ENCODE results near the gene ADCK1. TPM values are rescaled to one million over a fixed set of nuclear protein-coding genes. Genes with fewer than 3 reads are reported as not detected.
A peak's percentile ranks its signal among the peaks of the same experiment; 100 is the strongest.

Gene ADCK1
- total and polyA plus RNA-seq, 2 donors (not counting 3 experiments of a cell fraction or from before 2014, with no cell fraction given) = 4.2 to 6.9 TPM

DNA sequence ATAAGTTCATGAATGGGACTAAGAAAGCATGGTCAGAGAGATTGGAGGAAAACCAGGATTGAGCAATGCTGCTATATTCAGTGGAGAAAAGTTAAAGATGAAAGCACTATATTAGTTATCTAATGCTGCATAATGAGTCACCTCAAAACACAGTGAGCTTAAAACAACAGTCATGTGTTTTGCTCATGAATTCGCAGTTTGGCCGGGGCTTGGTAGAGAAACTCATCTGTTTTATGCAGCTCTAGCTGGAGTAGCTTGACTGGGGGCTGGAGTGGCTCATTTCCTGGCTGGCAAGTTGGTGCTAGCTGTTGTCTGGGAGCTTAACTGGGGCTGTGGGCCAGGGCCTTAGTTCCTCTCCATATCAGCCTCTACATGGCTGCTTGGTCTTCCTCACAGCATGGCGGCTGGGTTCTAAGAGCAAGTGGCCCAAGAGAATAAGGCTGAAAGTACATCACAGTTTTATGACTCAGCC, 90.1 kb downstream of the ADCK1 start:
- H3K4me2 ChIP-seq (ENCODE audit: insufficient read depth, low read length) = no peak overlapping the region
- H3K9ac ChIP-seq (replicated peaks; ENCODE audit: extremely low read depth, insufficient read depth, low read length) = no peak overlapping the region
- no peaks in the 10 kb centered on the region for H3K79me2 ChIP-seq (ENCODE audit: control insufficient read depth, insufficient read depth, low read length)
- TF ChIP-seq EZH2 (IDR thresholded peaks at IDR 0.05; ENCODE audit: borderline replicate concordance, low read depth, low read length, severe bottlenecking) = no peak
- TF ChIP-seq, protein P1, sequence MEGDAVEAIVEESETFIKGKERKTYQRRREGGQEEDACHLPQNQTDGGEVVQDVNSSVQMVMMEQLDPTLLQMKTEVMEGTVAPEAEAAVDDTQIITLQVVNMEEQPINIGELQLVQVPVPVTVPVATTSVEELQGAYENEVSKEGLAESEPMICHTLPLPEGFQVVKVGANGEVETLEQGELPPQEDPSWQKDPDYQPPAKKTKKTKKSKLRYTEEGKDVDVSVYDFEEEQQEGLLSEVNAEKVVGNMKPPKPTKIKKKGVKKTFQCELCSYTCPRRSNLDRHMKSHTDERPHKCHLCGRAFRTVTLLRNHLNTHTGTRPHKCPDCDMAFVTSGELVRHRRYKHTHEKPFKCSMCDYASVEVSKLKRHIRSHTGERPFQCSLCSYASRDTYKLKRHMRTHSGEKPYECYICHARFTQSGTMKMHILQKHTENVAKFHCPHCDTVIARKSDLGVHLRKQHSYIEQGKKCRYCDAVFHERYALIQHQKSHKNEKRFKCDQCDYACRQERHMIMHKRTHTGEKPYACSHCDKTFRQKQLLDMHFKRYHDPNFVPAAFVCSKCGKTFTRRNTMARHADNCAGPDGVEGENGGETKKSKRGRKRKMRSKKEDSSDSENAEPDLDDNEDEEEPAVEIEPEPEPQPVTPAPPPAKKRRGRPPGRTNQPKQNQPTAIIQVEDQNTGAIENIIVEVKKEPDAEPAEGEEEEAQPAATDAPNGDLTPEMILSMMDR (IDR thresholded peaks at IDR 0.05; ENCODE audit: extremely low read depth in 1 of 2, insufficient read depth in 1 of 2, low read depth in 1 of 2, low read length in 2 of 2) = no peak
- TF ChIP-seq MYC (IDR thresholded peaks at IDR 0.05; ENCODE audit: low read depth, low read length) = no peak
- H3K4me1 ChIP-seq (ENCODE audit: control insufficient read depth, extremely low read depth, insufficient read depth, low read length) = no peaks in the 10 kb centered on the region
- FAIRE-seq = peak; percentile 15
- no peak overlapping the region for H3K4me3 ChIP-seq (replicated peaks in 1 of 3; ENCODE audit: insufficient read depth in 1 of 3, low read depth in 1 of 3, low read length in 3 of 3)
- BruUV-seq (replicated peaks) = no TSS peak
- H3K9me3 ChIP-seq (replicated peaks; ENCODE audit: control insufficient read depth, insufficient read depth, low read length) = no peaks in the 10 kb centered on the region
- no peak for DNase-seq (ENCODE audit: low read depth, low spot score)
- H2AFZ ChIP-seq (ENCODE audit: low read depth, low read length) = no peak overlapping the region
- no peak overlapping the region for H3K27ac ChIP-seq (ENCODE audit: insufficient read depth, low read depth, low read length)
- no peaks in the 10 kb centered on the region for H3K9me1 ChIP-seq (replicated peaks; ENCODE audit: control insufficient read depth, extremely low read depth, insufficient read depth, low read length)
- H4K20me1 ChIP-seq (replicated peaks; ENCODE audit: control insufficient read depth, extremely low read depth, insufficient read depth, low read length) = no peaks in the 10 kb centered on the region
- no peaks in the 10 kb centered on the region for H3K27me3 ChIP-seq (ENCODE audit: control insufficient read depth in 2 of 2, insufficient read depth in 2 of 2, low read length in 2 of 2)
- POLR2A ChIA-PET = no interaction called here
- CTCF ChIA-PET = interaction anchor here (0.7 to 2.0 kb wide), 2 partner anchors 28 to 431 kb away, joined by 4 to 5 read pairs; no protein-coding TSS in a partner anchor
- intact Hi-C loops (cut with micrococcal nuclease) = no loop called here
- dilution Hi-C loops (cut with MboI; ENCODE audit: extremely low pct_ligation_motif_present, low sequenced_read_pairs) = no loop called here
- H3K36me3 ChIP-seq (ENCODE audit: control insufficient read depth in 2 of 2, extremely low read depth in 1 of 2, insufficient read depth in 2 of 2, low read length in 2 of 2) = no peaks in the 10 kb centered on the region

DNA sequence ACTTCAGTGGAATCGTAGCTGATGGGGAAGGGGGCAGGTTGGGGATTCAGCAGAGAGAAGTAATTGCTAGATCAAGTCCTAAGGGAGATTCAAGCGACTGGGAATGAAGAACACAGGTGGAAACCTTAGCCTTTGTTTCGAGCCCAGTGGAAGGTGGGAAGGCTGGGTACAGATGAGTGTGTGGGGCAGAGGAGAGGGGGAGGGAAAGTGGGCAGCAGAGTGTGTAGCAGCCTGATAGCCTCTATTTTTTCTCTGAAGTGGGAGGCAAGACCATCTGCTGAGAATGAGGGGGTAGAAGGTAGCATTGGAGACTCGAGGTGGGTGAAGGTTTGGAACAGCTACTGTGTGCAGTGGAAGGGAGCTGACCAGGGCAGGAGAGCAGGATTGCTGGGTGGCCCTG, 91.0 kb downstream of the ADCK1 start:
- Histone ChIP-seq H2AFZ (ENCODE audit: low read depth, low read length) (no peak overlapping the region), H3K9me1 (replicated peaks; ENCODE audit: control insufficient read depth, extremely low read depth, insufficient read depth, low read length) (no peaks in the 10 kb centered on the region), H3K36me3 (ENCODE audit: control insufficient read depth in 2 of 2, extremely low read depth in 1 of 2, insufficient read depth in 2 of 2, low read length in 2 of 2) (no peaks in the 10 kb centered on the region), H3K27ac (ENCODE audit: insufficient read depth, low read depth, low read length) (no peak overlapping the region), H3K79me2 (ENCODE audit: control insufficient read depth, insufficient read depth, low read length) (no peaks in the 10 kb centered on the region), H3K4me3 (replicated peaks in 1 of 3; ENCODE audit: insufficient read depth in 1 of 3, low read depth in 1 of 3, low read length in 3 of 3) (no peak overlapping the region), H3K27me3 (ENCODE audit: control insufficient read depth in 2 of 2, insufficient read depth in 2 of 2, low read length in 2 of 2) (no peaks in the 10 kb centered on the region), H4K20me1 (replicated peaks; ENCODE audit: control insufficient read depth, extremely low read depth, insufficient read depth, low read length) (no peaks in the 10 kb centered on the region), H3K9me3 (replicated peaks; ENCODE audit: control insufficient read depth, insufficient read depth, low read length) (no peaks in the 10 kb centered on the region), H3K4me1 (ENCODE audit: control insufficient read depth, extremely low read depth, insufficient read depth, low read length) (no peaks in the 10 kb centered on the region), H3K4me2 (ENCODE audit: insufficient read depth, low read length) (no peak overlapping the region), H3K9ac (replicated peaks; ENCODE audit: extremely low read depth, insufficient read depth, low read length) (no peak overlapping the region)
- BruUV-seq (replicated peaks) = no TSS peak
- ChIA-PET CTCF (interaction anchor here (1.0 kb wide), 1 partner anchor 14 kb away, joined by 3 read pairs; no protein-coding TSS in a partner anchor), POLR2A (no interaction called here)
- TF ChIP-seq MYC (IDR thresholded peaks at IDR 0.05; ENCODE audit: low read depth, low read length) (no peak), FOS (IDR thresholded peaks at IDR 0.05; ENCODE audit: borderline replicate concordance, insufficient read depth, low read length) (no peak), EZH2 (IDR thresholded peaks at IDR 0.05; ENCODE audit: borderline replicate concordance, low read depth, low read length, severe bottlenecking) (no peak), POLR2A (IDR thresholded peaks at IDR 0.05; ENCODE audit: low read depth, low read length) (no peak), GATA2 (IDR thresholded peaks at IDR 0.05; ENCODE audit: insufficient read depth, insufficient read length, low read depth, low read length) (no peak), JUN (IDR thresholded peaks at IDR 0.05; ENCODE audit: borderline replicate concordance, insufficient read depth, insufficient read length, low read depth) (no peak), POLR2AphosphoS5 (IDR thresholded peaks at IDR 0.05; ENCODE audit: insufficient read depth, low read depth, low read length) (no peak)
- TF ChIP-seq, protein P1 (IDR thresholded peaks at IDR 0.05; ENCODE audit: extremely low read depth in 1 of 2, insufficient read depth in 1 of 2, low read depth in 1 of 2, low read length in 2 of 2) = no peak
- TF ChIP-seq, protein P2, sequence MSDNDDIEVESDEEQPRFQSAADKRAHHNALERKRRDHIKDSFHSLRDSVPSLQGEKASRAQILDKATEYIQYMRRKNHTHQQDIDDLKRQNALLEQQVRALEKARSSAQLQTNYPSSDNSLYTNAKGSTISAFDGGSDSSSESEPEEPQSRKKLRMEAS (IDR thresholded peaks at IDR 0.05; ENCODE audit: insufficient read depth, insufficient read length) = no peak
- intact Hi-C loops (cut with micrococcal nuclease) (no loop called here), dilution Hi-C loops (cut with MboI; ENCODE audit: extremely low pct_ligation_motif_present, low sequenced_read_pairs) (no loop called here)
- DNase-seq (ENCODE audit: low read depth, low spot score) (no peak), FAIRE-seq (no peak)
